BLaER1 treated with 17β-estradiol and CSF1 and Interleukin-3, amounts not matched to agents 10 nM and 100 nM (cell line): ENCODE data around the gene PRDX5.
"Not testable (repeated sequence)": the region's sequence is repeated elsewhere in the genome, so short reads cannot be mapped to it uniquely, and the experiment has no call there.

Source experiments
- H3K27ac ChIP-seq, 11 experiments: shearing (Covaris generic); formaldehyde crosslinking; 2 replicates each; pipeline ENCODE4 v1.8.1; 2022
- H3K27me3 ChIP-seq, 11 experiments: shearing (Covaris generic); formaldehyde crosslinking; 2 replicates each; pipeline ENCODE4 v1.8.1; 2022
- H3K36me3 ChIP-seq, 11 experiments: shearing (Covaris generic); formaldehyde crosslinking; 2 replicates each; pipeline ENCODE4 v1.8.1; 2022
- H3K4me1 ChIP-seq, 10 experiments: shearing (Covaris generic); formaldehyde crosslinking; 2 replicates each; pipeline ENCODE4 v1.8.1; 2022
- H3K4me2 ChIP-seq, 11 experiments: shearing (Covaris generic); formaldehyde crosslinking; 2 replicates each; pipeline ENCODE4 v1.8.1; 2022
- H3K4me3 ChIP-seq, 10 experiments: shearing (Covaris generic); formaldehyde crosslinking; 2 replicates each; pipeline ENCODE4 v1.8.1; 2022
- H3K9ac ChIP-seq, 11 experiments: shearing (Covaris generic); formaldehyde crosslinking; 2 replicates each; pipeline ENCODE4 v1.8.1; 2022
- H3K9me3 ChIP-seq, 11 experiments: shearing (Covaris generic); formaldehyde crosslinking; replicated peaks in 1 of 11; 2 replicates each; pipeline ENCODE4 v1.8.1; 2022
- H4K20me1 ChIP-seq, 11 experiments: shearing (Covaris generic); formaldehyde crosslinking; 2 replicates each; pipeline ENCODE4 v1.8.1; 2022
- Cebpa-rat ChIP-seq, 11 experiments: shearing (Covaris generic); IDR thresholded peaks; 2 replicates each; pipeline ENCODE4 v1.8.1; 2022

PRDX5 gene

GRCh38 chr11:64323373-64323772 is 5.5 kb downstream of the PRDX5 start:
- H3K27me3 ChIP-seq, result no peaks in the 10 kb centered on the region
- no peak for TF ChIP-seq Cebpa-rat (IDR thresholded peaks at IDR 0.05)
- peaks cover 11 to 40% (median 31%) of the 10 kb centered on the region in 10 experiments for H3K4me1 ChIP-seq
- peaks cover 0 to 11% (median 0%) of the 10 kb centered on the region in 11 experiments; a peak in 9 of 22 replicates for H3K9me3 ChIP-seq
- no peak overlapping the region for H3K4me3 ChIP-seq
- H3K9ac ChIP-seq, result peak overlapping the region in 4 of 11 experiments; percentile 13 to 41 (median 17); a peak in 2 of 22 replicates
- H3K27ac ChIP-seq, result 0 out of 22 replicates have a peak overlapping the region, but pooled peaks of 2 of the 11 experiments have one; percentile 7 to 36
- H3K4me2 ChIP-seq, result peak overlapping the region in 7 of 11 experiments; percentile 36 to 61 (median 45); a peak in 10 of 22 replicates
- H3K36me3 ChIP-seq, result peaks cover 0 to 30% (median 14%) of the 10 kb centered on the region in 11 experiments; a peak in 15 of 22 replicates
- H4K20me1 ChIP-seq, result no peaks in the 10 kb centered on the region

DNA sequence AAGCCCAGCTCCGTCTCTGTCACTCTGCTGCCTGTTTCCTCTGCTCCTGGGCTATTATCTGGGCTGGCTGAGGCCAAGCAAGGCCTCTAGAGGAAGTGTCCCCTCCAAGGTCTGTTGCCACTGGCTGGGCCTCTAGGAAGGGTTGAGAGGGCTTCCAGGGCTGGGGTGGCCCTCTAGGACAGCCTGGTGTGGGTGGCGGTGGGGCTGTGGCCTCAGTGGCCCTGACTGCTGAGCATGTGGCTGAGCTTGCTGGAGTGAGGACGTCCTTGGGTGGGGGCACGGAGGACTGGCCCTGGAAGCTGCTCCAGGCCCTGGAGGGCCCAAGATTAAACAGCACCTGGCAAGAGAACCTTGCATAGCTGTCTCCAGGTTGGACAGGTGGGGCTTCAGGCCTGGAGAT is 6.1 kb downstream of the PRDX5 start:
- Histone ChIP-seq H3K36me3 (peaks cover 0 to 30% (median 14%) of the 10 kb centered on the region in 11 experiments; a peak in 15 of 22 replicates), H3K27ac (peak overlapping the region in 2 of 11 experiments; percentile 12 to 13; a peak in 1 of 22 replicates), H3K9ac (peak overlapping the region in 1 of 11 experiments; percentile 14; a peak in 1 of 22 replicates), H3K9me3 (peaks cover 0 to 11% (median 0%) of the 10 kb centered on the region in 11 experiments; a peak in 9 of 22 replicates), H3K4me2 (0 out of 22 replicates have a peak overlapping the region, but pooled peaks of 1 of the 11 experiments have one; percentile 36), H3K4me1 (peaks cover 8 to 37% (median 27%) of the 10 kb centered on the region in 10 experiments)
- not testable (repeated sequence) for H3K4me3 ChIP-seq, H4K20me1 ChIP-seq, H3K27me3 ChIP-seq

GRCh38 chr11:64324692-64325469 is 7.0 kb downstream of the PRDX5 start:
- Histone ChIP-seq H3K27ac (no peak overlapping the region), H3K27me3 (no peaks in the 10 kb centered on the region)
- no peak for TF ChIP-seq Cebpa-rat (IDR thresholded peaks at IDR 0.05)

GRCh38 chr11:64327375-64327774 is 9.5 kb downstream of the PRDX5 start:
- Histone ChIP-seq H4K20me1 (no peaks in the 10 kb centered on the region), H3K27me3 (no peaks in the 10 kb centered on the region), H3K4me3 (no peak overlapping the region), H3K36me3 (peaks cover 0 to 5% (median 0%) of the 10 kb centered on the region in 11 experiments; a peak in 6 of 22 replicates), H3K27ac (no peak overlapping the region), H3K9ac (no peak overlapping the region), H3K9me3 (peaks cover 0 to 11% (median 0%) of the 10 kb centered on the region in 11 experiments; a peak in 9 of 22 replicates), H3K4me2 (no peak overlapping the region), H3K4me1 (peaks cover 12 to 36% (median 30%) of the 10 kb centered on the region in 10 experiments)
- TF ChIP-seq Cebpa-rat (IDR thresholded peaks at IDR 0.05), result no peak

More at GRCh38 chr11:64324692-64325469, 7.0 kb downstream of the PRDX5 start:
- Histone ChIP-seq H3K36me3 (peaks cover 0 to 30% (median 14%) of the 10 kb centered on the region in 11 experiments; a peak in 15 of 22 replicates), H3K4me1 (peaks cover 0 to 28% (median 19%) of the 10 kb centered on the region in 10 experiments; a peak in 16 of 20 replicates), H3K4me2 (no peak overlapping the region), H3K9me3 (peaks cover 0 to 11% (median 0%) of the 10 kb centered on the region in 11 experiments; a peak in 9 of 22 replicates), H4K20me1 (no peaks in the 10 kb centered on the region), H3K9ac (no peak overlapping the region), H3K4me3 (no peak overlapping the region)

DNA sequence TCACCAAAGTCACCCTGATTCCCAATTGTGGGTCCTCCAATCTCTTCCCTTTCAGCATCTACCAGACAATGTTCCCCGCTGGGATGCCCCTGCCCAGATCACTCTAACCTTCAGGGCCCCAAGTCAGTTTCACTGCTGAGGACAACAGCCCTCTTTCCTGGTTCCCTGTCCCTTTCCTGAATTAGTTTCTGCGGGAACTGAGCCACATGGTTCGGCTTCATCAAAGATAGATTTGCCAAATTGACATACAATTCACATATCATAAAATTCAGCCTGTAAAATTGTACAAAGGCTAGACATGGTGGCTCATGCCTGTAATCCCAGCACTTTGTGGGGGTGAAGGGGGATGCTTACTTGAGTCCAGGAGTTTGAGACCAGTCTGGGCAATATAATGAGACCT is 10.1 kb downstream of the PRDX5 start:
- no peak overlapping the region for H3K27ac ChIP-seq
- H3K4me3 ChIP-seq, result no peak overlapping the region
- H3K4me2 ChIP-seq, result no peak overlapping the region
- H3K9ac ChIP-seq, result no peak overlapping the region
- peaks cover 0 to 11% (median 0%) of the 10 kb centered on the region in 11 experiments; a peak in 9 of 22 replicates for H3K9me3 ChIP-seq
- no peaks in the 10 kb centered on the region for H3K36me3 ChIP-seq
- H3K4me1 ChIP-seq, result peaks cover 18 to 36% (median 29%) of the 10 kb centered on the region in 10 experiments
- TF ChIP-seq Cebpa-rat (IDR thresholded peaks at IDR 0.05), result no peak
- H4K20me1 ChIP-seq, result no peaks in the 10 kb centered on the region
- no peaks in the 10 kb centered on the region for H3K27me3 ChIP-seq

DNA sequence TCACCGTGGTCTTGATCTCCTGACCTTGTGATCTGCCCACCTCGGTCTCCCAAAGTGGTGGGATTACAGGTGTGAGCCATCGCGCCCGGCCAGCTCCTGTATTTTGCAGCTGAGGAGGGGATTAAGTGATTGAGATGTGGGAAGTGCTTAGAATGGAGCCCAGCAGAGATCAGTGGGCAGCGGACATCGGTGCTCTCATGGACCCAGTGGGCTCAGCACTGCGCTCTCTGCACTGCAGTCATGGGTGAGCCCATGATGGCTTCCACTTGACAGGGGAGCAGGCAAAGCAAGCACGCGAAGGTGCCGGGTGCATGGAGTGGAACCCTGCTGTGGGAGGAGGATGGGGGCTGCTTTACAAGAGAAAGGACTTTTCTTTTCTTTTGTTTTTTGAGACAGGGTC is 13.0 kb downstream of the PRDX5 start:
- Histone ChIP-seq H3K27ac (peak overlapping the region in 7 of 11 experiments; percentile 50 to 93 (median 79); a peak in 11 of 22 replicates), H3K4me3 (no peak overlapping the region), H4K20me1 (no peaks in the 10 kb centered on the region), H3K9ac (peak overlapping the region in 1 of 11 experiments; percentile 66; a peak in 2 of 22 replicates), H3K4me2 (peak overlapping the region in 5 of 11 experiments; percentile 83 to 96 (median 92); a peak in 8 of 22 replicates), H3K27me3 (no peaks in the 10 kb centered on the region), H3K4me1 (peaks cover 30 to 51% (median 45%) of the 10 kb centered on the region in 10 experiments), H3K9me3 (peaks cover 0 to 11% (median 0%) of the 10 kb centered on the region in 11 experiments; a peak in 9 of 22 replicates), H3K36me3 (no peaks in the 10 kb centered on the region)
- no peak for TF ChIP-seq Cebpa-rat (IDR thresholded peaks at IDR 0.05)

DNA sequence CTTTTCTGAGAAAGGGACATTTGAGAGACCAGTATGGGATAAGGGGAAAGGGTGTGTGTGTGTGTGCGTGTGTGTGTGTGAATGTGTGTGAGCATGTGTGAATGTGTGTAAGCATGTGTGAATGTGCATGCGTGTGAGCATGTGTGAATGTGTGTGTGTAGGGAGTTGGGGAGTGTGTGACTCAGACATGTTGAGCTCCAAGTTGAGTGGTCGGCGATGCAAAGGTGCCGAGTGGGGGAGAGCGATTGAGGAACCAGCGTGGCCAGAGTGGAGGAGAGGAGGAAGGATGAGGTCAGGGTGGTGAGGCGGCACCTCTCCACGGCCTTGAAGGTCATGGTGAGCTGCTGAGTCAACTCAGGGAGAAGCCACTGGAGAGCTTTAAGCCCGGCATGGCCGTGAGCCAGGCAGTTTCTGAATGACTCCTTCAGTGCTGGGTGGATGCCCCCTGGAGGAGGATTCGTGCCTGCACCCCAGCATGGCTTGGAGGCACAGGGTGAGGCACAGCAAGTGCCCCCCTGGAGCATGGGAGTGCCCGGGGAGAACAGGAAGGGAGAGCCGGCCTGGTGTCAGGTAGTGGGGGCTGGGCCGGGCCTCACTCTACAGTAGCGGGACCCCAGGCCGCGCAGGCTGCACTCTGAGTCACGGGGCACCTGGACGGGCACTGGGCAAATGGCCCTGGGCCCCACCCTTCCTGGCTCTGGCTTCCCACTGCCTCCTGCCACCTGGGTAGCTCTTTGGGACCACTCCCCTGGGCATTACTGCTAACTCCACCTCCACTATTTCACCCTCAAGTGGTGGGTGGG is 13.8 kb downstream of the PRDX5 start:
- Histone ChIP-seq H4K20me1 (no peaks in the 10 kb centered on the region), H3K27me3 (no peaks in the 10 kb centered on the region), H3K9ac (peak overlapping the region; percentile 43 to 66 (median 62); a peak in 19 of 22 replicates), H3K4me3 (peak overlapping the region in 2 of 10 experiments; percentile 11 to 21; a peak in 1 of 20 replicates), H3K4me1 (peaks cover 37 to 60% (median 53%) of the 10 kb centered on the region in 10 experiments), H3K9me3 (peaks cover 0 to 10% (median 0%) of the 10 kb centered on the region in 11 experiments; a peak in 9 of 22 replicates), H3K4me2 (peak overlapping the region; percentile 78 to 96 (median 87)), H3K27ac (peak overlapping the region in 10 of 11 experiments; percentile 35 to 93 (median 78); a peak in 19 of 22 replicates), H3K36me3 (no peaks in the 10 kb centered on the region)
- TF ChIP-seq Cebpa-rat (IDR thresholded peaks at IDR 0.05), result no peak

- H4K20me1 ChIP-seq, result no peaks in the 10 kb centered on the region
- H3K27me3 ChIP-seq, result no peaks in the 10 kb centered on the region
- H3K9ac ChIP-seq, result no peak overlapping the region
- no peaks in the 10 kb centered on the region for H3K9me3 ChIP-seq
- H3K4me2 ChIP-seq, result peak overlapping the region in 2 of 11 experiments; percentile 87 to 92; a peak in 4 of 22 replicates
- no peaks in the 10 kb centered on the region for H3K36me3 ChIP-seq
- peak overlapping the region in 7 of 11 experiments; percentile 28 to 93 (median 79); a peak in 8 of 22 replicates for H3K27ac ChIP-seq
- TF ChIP-seq Cebpa-rat (IDR thresholded peaks at IDR 0.05), result no peak
- no peak overlapping the region for H3K4me3 ChIP-seq
- H3K4me1 ChIP-seq, result peaks cover 37 to 78% (median 71%) of the 10 kb centered on the region in 10 experiments
Observed at GRCh38 chr11:64333556-64333955, 15.6 kb downstream of the PRDX5 start.
